Lung (tissue), 12 donors: ENCODE data around the gene RIC8A. TPM values are rescaled to one million over a fixed set of nuclear protein-coding genes. Genes with fewer than 3 reads are reported as not detected.

ENCODE experiments used
- ATAC-seq: fragments of 200-7000 bp; cut with Tn5 transposase; one replicate; pipeline ENCODE4 v1.9.1; 2020; ENCODE audit warnings: moderate number of reproducible peaks; ENCODE audit not compliant: insufficient read depth, low FRiP score
- DNase-seq, 3 donors: peaks; one replicate each; pipeline ENCODE4 v3.0.0-alpha.2; 2013 to 2017
- H3K27ac ChIP-seq, 2 donors: one replicate each; pipeline ENCODE4 v1.5.1; 2013; ENCODE audit warnings: mild to moderate bottlenecking in 2 of 2, moderate library complexity in 2 of 2, control low read depth in 1 of 2, inconsistent platforms in 1 of 2, low read depth in 1 of 2, low read length in 1 of 2
- H3K27me3 ChIP-seq, 3 donors: one replicate each; pipeline ENCODE4 v1.5.1; 2013; ENCODE audit warnings: low read length in 2 of 3; ENCODE audit not compliant: control insufficient read depth in 3 of 3, insufficient read depth in 3 of 3
- H3K36me3 ChIP-seq, 4 donors: one replicate each; pipeline ENCODE4 v1.5.1; 2013; ENCODE audit warnings: low read length in 4 of 4, mild to moderate bottlenecking in 1 of 4, moderate library complexity in 1 of 4; ENCODE audit not compliant: control insufficient read depth in 4 of 4, insufficient read depth in 4 of 4
- H3K4me1 ChIP-seq, 5 donors: one replicate each; pipeline ENCODE4 v1.5.1; 2013; ENCODE audit warnings: low read length in 5 of 5, mild to moderate bottlenecking in 2 of 5, moderate library complexity in 1 of 5; ENCODE audit not compliant: control insufficient read depth in 5 of 5, insufficient read depth in 5 of 5
- H3K4me3 ChIP-seq: one replicate; pipeline ENCODE4 v1.5.1; 2013; ENCODE audit warnings: mild to moderate bottlenecking, control low read depth, moderate library complexity
- H3K9ac ChIP-seq, 2 donors: one replicate each; pipeline ENCODE4 v1.5.1; 2013; ENCODE audit warnings: low read length in 2 of 2, control low read depth in 1 of 2; ENCODE audit not compliant: insufficient read depth in 1 of 2
- H3K9me3 ChIP-seq, 4 donors: one replicate each; pipeline ENCODE4 v1.5.1; 2013; ENCODE audit warnings: low read length in 3 of 4, mild to moderate bottlenecking in 1 of 4, moderate library complexity in 1 of 4; ENCODE audit not compliant: control insufficient read depth in 4 of 4, insufficient read depth in 3 of 4
- WGBS, 2 donors: extraction: QIAGEN DNeasy Blood & Tissue Kit; methylation state at CpG; one replicate each; pipeline ENCODE4 v1.1.7; 2013; 5-methylcytosine and 5-hydroxymethylcytosine counted together
- polyA plus RNA-seq, 2 donors: library from polyadenylated mRNA; stranded (reverse); fragments of 200-250 nt; gene quantifications; one replicate each; pipeline ENCODE4 v1.2.1, GENCODE V29; 2013
- total RNA-seq, 2 donors: library from RNA; depleted of rRNA in 1 of 2; stranded (reverse); fragments of >200 nt in 1 of 2; gene quantifications; one replicate each; pipeline ENCODE4 v1.2.1, GENCODE V29; 2014 to 2021
- TF ChIP-seq, protein P1 (sequence below): IDR thresholded peaks from 2 replicates; pipeline ENCODE4 v1.5.1; 2012; ENCODE audit warnings: mild to moderate bottlenecking; ENCODE audit errors: control extremely low read depth, extremely low read depth
- donor health status: control.
- donor health status: control.
- donor health status: Bipolar disorder and iron deficiency.
- donor health status: healthy.
- donor health status: DM: yes; HTN: yes; CAD: no.

RIC8A gene
- total and polyA plus RNA-seq, 4 donors: 52.1 to 122 (median 93.6) TPM

DNA sequence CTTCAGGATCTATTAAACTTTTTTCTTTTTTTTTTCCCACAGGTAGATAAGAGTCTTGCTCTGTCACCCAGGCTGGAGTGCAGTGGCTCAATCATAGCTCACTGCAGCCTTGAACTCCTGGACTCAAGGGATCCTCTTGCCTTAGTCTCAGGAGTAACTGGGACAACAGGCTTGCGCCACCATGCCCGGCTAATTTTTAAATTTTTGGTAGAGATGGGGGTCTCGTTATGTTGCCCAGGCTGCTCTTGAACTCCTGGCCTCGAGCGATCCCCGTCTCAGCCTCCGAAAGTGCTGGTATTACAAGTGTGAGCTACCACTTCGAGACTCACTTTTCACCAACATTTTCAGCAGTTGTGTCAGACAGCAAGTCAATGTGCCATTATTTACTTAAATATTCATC, 27.7 kb downstream of the RIC8A start:
- Histone ChIP-seq H3K4me1 (peaks cover 5 to 19% (median 6%) of the 10 kb centered on the region in 5 donors), H3K27me3 (no peaks in the 10 kb centered on the region), H3K36me3 (peaks cover 0 to 7% (median 4%) of the 10 kb centered on the region in 4 donors), H3K27ac (no peak overlapping the region), H3K9me3 (no peaks in the 10 kb centered on the region), H3K4me3 (no peak overlapping the region), H3K9ac (peak overlapping the region; percentile 63 to 64)
- TF ChIP-seq, protein P1, sequence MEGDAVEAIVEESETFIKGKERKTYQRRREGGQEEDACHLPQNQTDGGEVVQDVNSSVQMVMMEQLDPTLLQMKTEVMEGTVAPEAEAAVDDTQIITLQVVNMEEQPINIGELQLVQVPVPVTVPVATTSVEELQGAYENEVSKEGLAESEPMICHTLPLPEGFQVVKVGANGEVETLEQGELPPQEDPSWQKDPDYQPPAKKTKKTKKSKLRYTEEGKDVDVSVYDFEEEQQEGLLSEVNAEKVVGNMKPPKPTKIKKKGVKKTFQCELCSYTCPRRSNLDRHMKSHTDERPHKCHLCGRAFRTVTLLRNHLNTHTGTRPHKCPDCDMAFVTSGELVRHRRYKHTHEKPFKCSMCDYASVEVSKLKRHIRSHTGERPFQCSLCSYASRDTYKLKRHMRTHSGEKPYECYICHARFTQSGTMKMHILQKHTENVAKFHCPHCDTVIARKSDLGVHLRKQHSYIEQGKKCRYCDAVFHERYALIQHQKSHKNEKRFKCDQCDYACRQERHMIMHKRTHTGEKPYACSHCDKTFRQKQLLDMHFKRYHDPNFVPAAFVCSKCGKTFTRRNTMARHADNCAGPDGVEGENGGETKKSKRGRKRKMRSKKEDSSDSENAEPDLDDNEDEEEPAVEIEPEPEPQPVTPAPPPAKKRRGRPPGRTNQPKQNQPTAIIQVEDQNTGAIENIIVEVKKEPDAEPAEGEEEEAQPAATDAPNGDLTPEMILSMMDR: no peak
- WGBS, 2 donors: 78% methylated on average over 8 of the region's 8 CpGs
- ATAC-seq (no peak), DNase-seq (no peak)

DNA sequence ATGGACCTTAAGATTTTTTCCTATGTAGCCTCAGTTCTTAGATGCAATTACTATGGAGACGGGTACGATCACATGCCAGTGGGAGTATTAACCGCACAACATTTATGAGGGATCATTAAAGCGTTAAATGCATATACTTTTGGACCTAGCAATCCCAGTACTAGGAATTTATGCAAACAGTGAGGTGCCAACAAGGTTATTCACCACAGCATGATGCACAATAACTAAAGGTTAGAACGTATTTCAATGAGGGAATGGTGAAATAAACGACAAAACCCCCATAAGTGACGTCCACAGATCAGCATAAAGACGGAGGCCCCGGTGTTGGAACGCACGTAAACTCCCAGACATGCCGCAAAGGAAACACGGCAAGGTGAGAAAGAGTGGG, 28.1 kb downstream of the RIC8A start:
- Histone ChIP-seq H3K9ac (peak overlapping the region; percentile 63 to 64), H3K9me3 (no peaks in the 10 kb centered on the region), H3K4me1 (peaks cover 5 to 19% (median 6%) of the 10 kb centered on the region in 5 donors), H3K27me3 (no peaks in the 10 kb centered on the region), H3K4me3 (peak overlapping the region; percentile 94), H3K27ac (peak overlapping the region; percentile 97 to 98), H3K36me3 (peaks cover 0 to 7% (median 4%) of the 10 kb centered on the region in 4 donors)
- ATAC-seq (no peak), DNase-seq (no peak)
- TF ChIP-seq, protein P1: no peak
- WGBS, 2 donors: 2 to 4% methylated on average over 13 of the region's 13 CpGs

DNA sequence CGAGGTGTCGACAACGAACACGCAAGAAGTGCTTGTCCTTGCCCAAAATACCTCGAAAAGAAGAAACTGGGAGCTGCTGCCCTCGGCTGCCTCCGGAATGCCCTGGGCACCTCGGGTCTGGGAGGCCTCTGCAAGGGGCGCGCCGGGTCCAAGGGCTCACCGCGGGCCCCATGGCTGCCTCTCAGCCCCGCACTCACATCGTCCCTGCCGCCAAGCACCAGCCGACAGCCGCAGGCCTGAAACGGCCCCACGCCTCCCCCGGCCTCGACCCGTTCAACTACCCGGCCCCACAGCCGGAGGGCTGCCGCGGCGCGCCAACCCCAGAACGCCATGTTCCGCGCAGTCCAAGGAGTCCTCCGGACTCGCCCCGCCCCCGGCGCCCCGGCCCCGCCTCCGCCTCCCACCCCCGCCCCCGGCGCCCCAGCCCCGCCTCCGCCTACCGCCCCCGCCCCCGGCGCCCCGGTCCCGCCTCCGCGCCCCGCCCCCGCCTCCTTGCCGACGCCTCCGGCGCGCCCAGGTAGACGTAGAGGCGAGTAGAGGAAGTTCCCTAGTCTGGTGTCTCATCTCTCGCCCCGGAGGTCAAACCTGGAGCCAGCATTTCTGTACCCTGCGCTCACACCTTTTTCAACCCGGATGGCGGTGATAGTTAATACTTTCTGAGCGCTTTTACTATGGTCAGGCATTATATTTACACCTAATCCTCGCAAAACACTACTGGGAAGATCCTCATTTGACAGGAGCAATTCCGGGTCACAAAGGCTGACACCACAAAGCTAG, 28.7 kb downstream of the RIC8A start, which contains the start of gene SIRT3:
Gene SIRT3 (minus strand): TSS at position 346 of the 777 bp plus-strand sequence. CDS start 14 bp downstream, at position 332.
- TF ChIP-seq, protein P1: no peak

More for the DNA sequence above, 28.7 kb downstream of the RIC8A start, which contains the start of gene SIRT3:
- Histone ChIP-seq H3K9me3 (no peaks in the 10 kb centered on the region), H3K4me3 (peak within 1 kb of the TSS; percentile 99), H3K9ac (peak within 1 kb of the TSS; percentile 93 to 95), H3K27me3 (no peaks in the 10 kb centered on the region), H3K4me1 (peaks cover 5 to 19% (median 7%) of the 10 kb centered on the region in 5 donors), H3K36me3 (peaks cover 3 to 9% (median 4%) of the 10 kb centered on the region in 4 donors), H3K27ac (peak within 1 kb of the TSS; percentile 98 to 99)
- ATAC-seq (peak; percentile 92), DNase-seq (peak; percentile 86 to 92 (median 86))
- WGBS, 2 donors: 1% methylated on average over 51 to 70 of the region's 70 CpGs
